HG02623 (cell line): ENCODE data around the gene GIPC3.

Experiments used
- ATAC-seq: cut with Tn5 transposase; IDR thresholded peaks from one replicate; pipeline ENCODE4 v1.9.1; 2021; ENCODE audit warnings: moderate library complexity; ENCODE audit not compliant: unreplicated experiment

Gene GIPC3, protein sequence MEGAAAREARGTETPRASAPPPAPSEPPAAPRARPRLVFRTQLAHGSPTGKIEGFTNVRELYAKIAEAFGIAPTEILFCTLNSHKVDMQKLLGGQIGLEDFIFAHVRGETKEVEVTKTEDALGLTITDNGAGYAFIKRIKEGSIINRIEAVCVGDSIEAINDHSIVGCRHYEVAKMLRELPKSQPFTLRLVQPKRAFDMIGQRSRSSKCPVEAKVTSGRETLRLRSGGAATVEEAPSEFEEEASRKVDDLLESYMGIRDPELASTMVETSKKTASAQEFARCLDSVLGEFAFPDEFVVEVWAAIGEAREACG

DNA sequence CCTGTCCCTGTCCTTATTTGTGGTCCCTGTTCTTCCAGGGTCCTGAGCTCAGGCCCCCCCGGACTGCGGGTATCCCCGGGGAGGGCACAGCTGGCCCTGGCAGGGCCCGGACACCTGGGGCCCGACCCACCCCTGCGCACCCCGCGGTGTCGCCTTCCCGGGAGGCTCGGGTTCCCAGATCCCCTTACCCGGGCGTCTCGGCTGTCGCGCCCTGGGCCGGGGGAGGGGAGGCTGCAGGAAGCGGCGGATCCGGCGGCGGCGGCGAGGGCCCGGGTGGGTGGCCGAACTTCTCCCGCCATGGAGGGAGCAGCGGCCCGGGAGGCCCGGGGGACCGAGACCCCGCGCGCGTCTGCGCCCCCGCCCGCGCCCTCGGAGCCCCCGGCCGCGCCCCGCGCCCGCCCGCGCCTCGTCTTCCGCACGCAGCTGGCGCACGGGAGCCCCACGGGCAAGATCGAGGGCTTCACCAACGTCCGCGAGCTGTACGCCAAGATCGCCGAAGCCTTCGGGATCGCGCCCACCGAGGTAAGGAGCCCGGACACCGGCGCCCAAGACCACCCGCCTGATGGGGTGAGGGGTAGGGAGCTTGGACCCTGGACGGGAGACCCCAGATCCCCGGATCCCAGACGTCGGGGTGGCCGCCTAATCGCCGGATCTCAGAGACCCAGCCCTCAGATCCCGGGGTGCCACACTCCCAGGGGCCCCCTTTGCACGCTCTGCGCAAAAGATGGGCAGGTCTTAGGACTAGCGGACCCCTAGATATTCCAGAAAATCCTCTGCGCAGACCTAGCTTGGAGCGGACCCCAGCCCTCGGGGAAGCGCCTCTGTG is at the start of gene GIPC3:
GIPC3 (plus strand) TSS at position 178 of the 826 bp plus-strand sequence; CDS start at position 298, 120 bp downstream.
- no peak for ATAC-seq

DNA sequence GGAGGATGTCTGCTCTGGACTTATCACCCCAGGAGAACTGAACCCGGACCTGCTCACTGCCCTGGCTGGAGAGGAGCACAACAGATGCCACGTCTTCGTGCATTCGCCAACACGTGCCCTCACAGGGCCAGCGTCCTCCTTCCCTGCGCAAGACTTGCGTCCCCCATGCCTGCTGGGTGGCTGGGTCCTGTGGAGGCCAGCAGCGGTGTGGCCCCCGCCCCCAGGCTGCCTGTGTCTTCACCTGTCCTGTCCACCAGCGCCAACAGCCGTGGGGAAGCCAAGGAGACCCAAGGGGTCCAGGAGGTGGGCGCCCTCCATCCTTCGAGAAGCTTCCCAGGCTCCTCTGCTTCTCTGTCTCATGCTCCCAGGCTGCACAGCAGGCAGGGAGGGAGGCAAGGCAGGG is 49.7 kb upstream of the GIPC3 start:
- ATAC-seq = no peak

DNA sequence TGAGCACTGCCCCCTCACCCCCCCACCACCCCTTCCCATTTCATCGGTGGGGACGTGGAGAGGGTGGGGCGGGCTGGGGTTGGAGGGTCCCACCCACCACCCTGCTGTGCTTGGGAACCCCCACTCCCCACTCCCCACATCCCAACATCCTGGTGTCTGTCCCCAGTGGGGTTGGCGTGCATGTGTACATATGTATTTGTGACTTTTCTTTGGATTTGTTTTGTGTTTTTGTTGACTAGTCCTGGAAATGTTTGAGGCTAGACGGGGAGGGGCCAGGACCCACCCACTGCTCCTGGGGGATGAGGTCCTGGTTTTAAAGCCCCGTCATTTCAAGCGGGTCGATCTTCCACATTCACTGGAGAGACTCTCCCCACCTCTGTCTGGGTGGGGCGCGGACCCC is 49.3 kb upstream of the GIPC3 start:
- no peak for ATAC-seq

DNA sequence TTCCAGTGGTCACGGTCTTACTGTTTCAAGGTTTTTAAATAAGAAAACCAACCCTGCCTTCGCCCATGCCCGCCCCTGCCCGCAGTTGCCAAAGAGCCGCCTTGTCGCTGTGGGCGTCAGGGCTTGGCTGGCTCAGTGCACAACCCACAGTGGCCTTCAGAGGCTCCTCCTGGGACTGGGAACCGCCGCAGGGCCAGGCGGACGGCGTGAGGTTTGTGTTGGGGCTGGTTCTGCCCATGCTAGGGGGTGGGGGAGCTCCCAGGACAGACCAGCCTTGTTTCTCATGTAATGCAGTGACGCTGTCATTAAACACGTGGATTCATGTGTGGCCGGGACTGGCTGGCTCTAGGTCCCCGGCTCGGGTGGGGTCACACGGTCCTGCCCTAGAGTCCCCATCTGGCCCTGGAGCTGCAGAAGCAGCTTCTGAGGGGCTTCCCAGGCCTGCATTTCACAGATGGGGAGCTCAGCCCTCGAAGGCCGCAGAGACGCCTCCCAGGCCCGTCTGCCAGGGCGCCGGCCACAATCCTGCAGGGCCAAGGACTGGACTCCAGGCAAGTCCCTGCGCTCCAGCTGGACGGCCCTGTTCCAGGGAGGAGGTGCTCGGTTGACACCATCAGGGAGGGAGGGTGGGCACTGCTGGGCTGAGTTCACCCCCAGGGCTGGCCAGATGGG is 48.7 kb upstream of the GIPC3 start:
- ATAC-seq = no peak

DNA sequence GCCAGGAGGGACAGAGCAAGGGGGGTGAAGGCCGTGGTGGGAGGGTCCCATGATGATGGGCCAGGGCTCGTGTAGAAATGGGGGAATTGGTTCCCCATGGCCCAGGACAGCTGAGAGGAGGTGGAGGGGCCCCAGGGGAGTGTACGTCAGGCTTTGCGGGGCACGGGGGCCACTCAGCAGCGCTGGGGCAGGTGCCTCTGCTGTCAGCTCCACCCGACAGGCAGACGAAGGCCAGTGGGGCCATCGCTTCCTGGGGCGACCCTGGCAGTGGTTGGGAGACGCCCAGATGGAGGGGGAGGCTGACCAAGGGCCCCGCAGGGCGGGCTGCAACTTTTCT is 48.2 kb upstream of the GIPC3 start:
- no peak for ATAC-seq

DNA sequence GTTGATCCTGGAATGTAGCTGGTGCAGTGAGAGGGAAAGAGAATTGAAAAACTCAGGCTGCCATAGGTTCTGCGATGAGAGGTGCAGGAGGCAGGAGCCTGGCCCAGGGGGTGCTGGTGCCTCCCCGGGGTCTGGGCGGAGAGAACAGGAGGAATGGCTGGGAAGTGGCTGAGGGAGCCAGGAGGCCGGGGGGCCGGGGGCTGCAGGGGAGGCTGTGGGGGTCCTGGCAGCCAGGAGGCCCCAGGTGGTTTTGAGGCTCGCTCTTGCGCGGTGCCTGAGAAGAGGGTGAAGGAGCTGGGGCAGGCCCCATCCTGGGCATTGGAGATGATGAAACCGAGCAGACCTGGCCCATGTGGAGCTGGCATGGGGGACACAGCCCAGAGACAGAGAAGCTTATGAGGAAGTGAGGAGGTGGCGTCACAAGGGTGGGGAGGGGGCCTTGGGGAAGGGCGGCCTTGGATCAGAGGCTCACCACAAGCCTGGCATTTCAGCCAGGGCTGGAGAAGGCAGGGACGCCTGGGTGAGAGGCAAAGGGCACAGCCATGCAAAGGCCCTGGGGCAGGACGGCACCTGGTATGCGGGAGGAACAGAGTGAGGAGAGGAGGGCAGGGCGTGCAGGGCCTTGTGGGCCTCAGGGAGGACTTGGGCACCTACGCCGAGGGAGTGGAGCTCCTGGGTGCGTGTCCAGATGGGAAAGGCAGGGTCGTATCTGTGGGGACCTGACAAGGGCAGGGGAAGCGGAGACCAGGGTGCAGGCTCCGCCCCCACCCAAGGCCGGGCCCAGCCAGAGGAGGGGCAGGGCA is 47.6 kb upstream of the GIPC3 start:
- no peak for ATAC-seq

DNA sequence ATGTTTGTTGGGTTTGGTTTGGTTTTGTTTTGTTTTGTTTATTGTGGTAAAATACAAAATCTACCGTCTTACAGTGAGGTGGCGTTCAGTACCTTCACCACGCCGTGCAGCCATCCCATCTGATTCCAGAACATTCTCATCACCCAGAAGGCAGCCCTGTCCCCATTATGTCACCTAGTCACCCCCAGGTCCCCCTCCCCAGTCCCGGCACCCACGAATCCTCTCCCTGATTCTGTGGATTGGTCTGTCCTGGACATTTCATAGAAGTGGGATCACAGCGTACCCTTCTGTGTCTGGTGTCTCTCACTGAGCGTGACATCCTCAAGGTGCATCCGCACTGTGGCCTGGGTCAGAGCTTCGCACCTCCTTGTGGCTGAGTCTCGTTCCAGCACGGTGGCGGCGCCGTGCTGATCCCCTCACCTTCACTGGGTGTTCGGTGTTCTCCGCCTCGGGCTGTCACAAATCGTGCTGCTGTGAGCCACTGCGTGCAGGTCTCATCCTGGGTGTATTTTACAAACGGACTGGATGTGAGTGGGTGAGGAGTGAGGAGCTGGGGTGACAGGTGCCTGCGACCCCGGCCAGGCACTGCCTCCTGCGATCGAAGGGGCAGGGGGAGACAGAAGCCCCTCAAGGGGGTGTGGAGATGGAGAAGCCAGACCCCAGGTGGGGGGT is 46.9 kb upstream of the GIPC3 start:
- ATAC-seq = no peak

DNA sequence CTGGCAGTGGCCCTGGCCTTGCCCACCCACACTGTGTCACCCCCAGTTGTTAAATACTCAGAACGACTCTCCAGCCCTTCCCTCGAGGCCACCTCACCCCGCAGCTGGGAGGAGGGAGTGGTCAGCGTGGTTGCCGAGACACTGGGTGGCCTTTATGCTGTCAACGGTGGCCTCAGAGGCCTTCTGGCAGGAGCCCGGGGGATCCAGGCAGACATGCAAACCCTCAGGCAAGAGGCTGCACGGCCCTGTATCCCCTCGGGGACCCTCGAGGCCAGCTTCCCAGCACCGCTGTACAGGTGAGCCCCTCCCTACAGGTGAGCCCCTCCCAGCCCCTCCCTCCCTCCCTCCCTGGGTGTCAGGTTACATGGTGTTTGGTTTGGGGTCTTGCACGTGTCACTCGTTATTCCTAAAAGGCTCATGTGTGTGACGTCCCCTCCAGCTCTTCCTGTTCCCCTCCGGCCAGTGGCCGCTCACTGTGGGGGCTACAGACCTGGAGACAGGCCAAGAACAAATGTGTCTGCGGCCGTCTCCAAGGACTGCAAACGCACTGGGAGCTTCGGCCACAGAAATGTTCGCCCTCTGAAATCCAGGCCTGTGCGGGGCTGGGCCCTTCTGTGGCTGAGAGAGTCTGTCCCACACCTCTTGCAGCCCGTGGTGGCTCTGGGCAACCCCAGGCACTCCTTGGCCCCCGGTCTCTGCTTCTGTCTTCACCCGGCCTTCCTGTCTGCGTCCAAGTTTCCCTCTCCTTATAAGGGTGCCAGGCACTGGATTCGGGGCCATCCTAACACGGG is 46.1 kb upstream of the GIPC3 start, which contains the start of gene TEKTIP1:
TEKTIP1 (plus strand) TSS at position 210 of the 791 bp plus-strand sequence; CDS start at position 214, 4 bp downstream.
- no peak for ATAC-seq

DNA sequence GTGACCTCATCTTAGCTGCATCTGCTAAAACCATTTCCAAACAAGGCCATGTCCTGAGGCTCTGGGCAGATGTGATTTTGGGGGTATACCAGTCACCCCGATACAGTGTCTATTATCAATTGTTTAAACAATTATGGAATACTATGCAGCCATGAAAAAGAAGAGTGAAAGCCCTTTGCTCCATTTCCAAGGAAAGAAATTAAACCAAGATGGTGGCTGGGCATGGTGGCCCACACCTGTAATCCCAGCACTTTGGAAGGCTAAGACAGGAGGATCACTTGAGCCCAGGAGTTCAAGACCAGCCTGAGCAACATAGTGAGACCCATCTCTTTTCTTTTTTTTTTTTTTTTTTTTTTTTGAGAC is 45.5 kb upstream of the GIPC3 start:
- no peak for ATAC-seq

DNA sequence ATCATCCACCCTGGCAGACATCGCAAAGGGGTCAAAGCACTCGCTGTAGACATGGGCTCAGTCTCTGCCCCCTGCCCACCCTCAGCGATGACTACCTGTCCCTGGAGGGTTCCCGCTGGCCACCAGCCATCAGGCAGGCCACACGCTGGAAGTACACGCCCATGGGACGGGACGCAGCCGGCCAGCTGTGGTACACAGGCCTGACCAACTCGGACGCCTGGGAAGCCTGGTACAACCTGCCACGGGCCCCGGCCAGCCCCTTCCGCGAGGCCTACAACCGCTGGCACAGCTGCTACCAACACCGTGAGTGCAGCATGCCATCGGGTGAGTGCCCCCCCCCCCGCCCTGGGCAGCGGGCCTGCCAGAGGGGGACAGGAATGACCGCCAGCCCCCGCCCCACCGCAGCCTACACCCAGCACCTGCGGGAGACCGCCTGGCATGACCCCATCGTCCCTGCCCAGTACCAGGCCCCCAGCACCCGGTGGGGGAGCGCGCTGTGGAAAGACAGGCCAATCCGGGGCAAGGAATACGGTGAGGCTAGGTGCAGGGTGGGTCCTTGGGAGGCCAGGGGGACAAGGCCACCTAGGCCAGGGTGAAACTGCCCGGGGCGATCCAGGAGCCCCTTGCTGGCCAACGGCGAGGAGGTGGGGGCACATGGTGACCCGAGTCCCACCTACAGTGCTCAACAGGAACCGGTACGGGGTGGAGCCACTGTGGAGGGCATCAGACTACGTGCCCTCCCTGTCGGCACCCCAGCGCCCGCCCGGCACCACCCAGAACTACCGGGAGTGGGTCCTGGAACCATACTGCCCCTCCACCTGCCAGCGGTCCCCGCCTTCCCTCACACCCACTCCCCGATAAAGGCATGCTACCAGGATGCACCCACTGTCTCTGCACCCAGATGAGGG is 41.9 kb upstream of the GIPC3 start:
- ATAC-seq = no peak

DNA sequence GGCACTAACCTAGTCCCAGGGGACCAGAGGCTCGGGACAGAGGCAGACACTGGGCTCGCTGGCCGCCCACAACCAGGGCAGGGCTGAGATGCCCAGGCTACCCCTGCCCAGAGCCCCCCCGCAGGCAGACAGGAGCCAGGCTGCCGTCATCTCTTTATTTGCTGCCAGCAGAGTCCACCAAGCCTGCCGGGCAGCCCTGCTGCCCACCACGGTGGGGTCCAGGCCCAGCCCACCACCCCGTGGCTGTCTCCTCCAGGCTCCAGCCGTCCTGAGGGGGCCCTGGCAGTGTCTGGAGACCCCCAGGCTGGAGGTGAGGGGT is 41.3 kb upstream of the GIPC3 start:
- ATAC-seq = no peak

DNA sequence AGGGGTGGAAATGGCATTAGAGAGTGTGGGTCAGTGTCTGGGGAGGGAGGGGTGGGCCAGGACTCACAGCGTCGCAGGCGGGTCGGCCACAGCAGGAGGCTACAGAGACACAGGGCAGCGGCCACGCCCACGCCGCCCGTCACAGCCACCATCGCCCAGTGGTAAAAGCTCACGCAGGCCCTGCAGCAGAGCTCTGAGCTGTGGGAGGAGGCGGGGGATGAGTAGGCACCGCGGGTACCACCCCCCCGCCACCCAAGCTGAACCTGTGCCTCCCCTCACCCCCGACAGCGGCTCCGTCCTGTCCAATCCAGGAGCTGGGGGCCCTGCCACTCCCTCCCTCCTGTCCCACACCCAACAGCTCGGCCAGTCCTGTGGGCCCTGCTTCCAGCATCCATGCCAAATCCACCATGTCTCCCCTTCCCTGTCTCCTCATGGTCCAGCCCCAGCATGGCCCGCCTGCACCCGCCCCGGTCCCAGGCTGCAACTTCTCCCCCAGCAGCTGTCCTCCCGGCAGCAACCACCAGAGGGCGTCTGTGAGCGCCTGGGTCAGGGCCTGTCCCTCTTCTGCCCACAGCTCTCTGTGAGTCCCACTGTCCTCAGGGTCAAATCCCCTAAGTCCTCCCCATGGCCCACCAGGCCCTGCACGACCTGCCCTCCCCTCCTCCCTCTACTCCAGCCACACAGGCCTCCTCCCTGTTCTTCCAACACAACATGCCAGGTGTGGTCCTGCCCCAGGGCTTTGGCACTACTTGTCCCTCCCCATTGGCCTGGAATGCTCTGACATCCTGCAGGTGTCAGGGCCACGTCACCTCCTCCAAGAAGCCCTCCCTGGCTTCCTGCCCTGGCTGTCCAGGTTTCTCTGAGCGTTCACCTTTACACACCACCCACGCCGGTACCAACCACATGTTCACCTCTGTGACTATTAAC is 40.3 kb upstream of the GIPC3 start:
- no peak for ATAC-seq

DNA sequence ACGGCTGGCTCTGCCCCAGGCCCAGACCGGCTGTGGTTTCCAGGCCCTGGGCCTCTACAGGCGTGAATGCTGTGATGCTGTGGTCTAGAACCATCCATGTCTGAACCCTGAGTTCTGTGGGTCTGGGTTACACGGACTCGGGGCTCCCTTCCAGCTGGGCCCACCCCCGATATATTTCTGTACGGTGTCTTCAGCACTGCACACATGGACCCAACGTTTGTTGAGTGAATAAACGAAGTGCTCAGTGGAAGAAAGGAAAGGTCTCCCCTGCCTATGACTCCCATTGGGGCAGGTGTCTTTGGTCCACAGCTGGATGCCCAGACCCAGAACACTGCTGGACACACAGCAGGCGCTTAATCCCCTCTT is 39.6 kb upstream of the GIPC3 start:
- no peak for ATAC-seq

DNA sequence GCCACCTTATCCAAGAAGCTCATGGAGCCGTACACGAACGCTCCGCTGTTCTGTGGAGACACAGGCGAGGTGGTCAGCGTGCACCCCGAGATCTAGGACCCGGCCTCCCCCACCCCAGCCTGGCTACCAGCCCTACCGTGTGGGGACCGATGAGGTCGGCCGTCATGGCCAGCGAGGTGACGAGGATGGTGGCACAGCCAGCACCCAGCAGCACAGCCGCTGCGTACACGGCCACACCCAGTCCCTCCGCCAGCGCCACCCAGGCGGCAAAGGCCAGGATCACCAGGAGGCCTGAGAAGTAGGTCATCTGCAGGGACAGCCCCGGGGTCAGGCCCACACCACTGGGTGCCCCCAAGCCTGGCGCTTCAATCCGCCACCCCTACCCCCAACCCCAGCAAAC is 39.2 kb upstream of the GIPC3 start:
- no peak for ATAC-seq

DNA sequence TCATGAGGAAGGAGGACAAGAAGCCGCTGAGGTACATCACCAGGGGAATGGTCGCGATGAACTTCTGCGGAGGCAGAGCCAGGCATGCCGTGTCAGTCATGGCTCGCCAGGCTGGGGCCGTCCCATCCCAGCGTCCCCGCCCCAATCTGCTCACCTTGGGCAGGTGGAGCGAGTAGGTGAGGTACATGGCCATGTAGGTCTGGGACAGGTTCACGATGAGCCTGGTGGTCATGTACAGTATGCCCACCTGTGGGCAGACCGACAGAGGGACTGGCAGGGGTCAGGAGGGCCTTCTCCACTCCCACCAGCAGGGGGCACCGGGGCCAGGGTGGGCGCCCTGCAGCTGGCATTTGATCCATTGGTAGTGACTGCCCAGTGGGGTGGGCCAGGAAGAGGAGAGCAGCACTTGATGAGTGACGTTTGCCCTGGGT is 38.0 kb upstream of the GIPC3 start:
- no peak for ATAC-seq

DNA sequence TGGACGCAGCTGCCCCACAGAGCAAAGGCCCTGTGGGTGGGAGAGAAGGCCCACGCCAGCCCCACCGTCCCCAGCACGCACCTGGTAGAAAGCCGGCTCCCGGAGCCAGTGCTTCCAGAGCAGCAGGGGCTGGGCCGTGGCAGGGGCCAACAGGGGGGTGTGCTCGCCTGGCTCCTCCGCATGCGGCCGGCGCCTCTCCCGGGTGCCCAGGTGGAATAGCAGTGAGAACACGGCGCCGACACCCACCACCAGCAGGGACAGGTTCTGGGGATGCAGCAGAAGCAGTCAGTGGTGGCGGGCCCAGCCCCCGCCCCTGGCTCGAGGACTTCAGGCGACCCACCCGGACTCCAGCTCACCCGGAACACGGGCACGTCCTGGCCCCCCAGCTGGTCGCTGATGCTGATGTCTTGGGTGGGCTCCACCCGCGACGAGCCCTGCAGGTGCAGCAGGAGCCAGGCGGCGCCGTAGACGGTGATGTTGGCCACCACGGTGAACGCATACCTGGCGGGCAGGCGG is 37.5 kb upstream of the GIPC3 start:
- no peak for ATAC-seq

DNA sequence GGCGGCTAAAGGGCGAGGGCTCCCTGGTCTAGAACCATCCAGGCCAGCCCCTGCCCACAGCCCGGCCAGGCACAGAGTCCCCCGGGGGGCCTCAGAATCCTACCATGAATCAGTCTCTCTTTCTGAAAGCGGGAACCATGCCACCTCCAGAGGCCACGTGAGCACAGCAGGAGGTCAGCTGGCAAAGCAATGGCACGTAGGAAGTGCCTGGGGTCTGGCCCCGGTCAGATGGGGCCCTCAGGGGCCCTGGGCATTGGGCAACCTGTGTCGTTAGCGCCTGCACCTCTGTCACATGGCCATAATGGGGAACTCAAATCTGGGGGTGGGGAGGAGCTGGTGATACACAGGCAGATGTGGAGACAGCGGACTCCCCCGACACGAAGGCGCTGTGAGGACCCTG is 36.7 kb upstream of the GIPC3 start:
- ATAC-seq = no peak

DNA sequence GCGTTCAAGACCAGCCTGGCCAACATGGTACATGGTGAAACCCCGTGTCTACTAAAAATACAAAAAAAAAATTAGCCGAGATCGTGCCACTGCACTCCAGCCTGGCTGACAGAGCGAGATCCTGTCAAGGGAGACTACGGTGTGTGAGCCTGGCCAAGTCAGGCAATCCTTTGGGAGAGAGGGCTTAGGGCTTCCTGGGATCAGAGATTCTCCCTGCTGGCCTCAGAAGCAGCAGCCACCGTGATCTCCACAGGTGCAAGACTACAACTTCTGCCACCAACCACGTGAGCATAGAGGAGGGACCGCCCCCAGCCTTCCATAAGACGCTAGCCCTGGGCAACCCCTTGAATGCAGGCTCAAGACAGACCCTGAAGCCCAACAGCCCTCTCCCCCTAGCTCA is 35.5 kb upstream of the GIPC3 start:
- no peak for ATAC-seq
